GM23338 (cell line): Measurements from ENCODE around the gene HHIPL1. TPM values are rescaled to one million over a fixed set of nuclear protein-coding genes. Genes with fewer than 3 reads are reported as not detected.

ENCODE experiments used
- ATAC-seq: fragments of 200-7000 bp; cut with Tn5 transposase; 3 replicates; pipeline ENCODE4 v1.9.1; 2020
- DNase-seq: peaks from one replicate; pipeline ENCODE4 v3.0.0-alpha.2; 2015; ENCODE audit warnings: low spot score
- H2AFZ ChIP-seq: fragments of 200-600 bp; sonication (generic); 2 replicates; pipeline ENCODE4 v1.8.0; 2016; ENCODE audit warnings: antibody characterized with exemption, mild to moderate bottlenecking, moderate library complexity
- H3F3A ChIP-seq: fragments of 200-600 bp; sonication (generic); replicated peaks from 2 replicates; pipeline ENCODE4 v1.8.0; 2017; ENCODE audit warnings: antibody characterized with exemption, mixed run types, low read depth
- H3K27ac ChIP-seq: fragments of 200-600 bp; sonication (generic); 2 replicates; pipeline ENCODE4 v1.6.1; 2016; ENCODE audit warnings: low read depth
- H3K27me3 ChIP-seq: fragments of 200-600 bp; sonication (generic); 2 replicates; pipeline ENCODE4 v1.8.0; 2016; ENCODE audit warnings: mild to moderate bottlenecking, mixed run types, moderate library complexity; ENCODE audit not compliant: insufficient read depth
- H3K36me3 ChIP-seq: fragments of 200-600 bp; sonication (generic); 2 replicates; pipeline ENCODE4 v1.8.0; 2016; ENCODE audit warnings: mild to moderate bottlenecking; ENCODE audit not compliant: insufficient read depth
- H3K4me1 ChIP-seq: fragments of 200-600 bp; sonication (generic); 2 replicates; pipeline ENCODE4 v1.8.0; 2016; ENCODE audit warnings: mild to moderate bottlenecking, moderate library complexity; ENCODE audit not compliant: insufficient read depth
- H3K4me2 ChIP-seq: fragments of 200-600 bp; sonication (generic); 2 replicates; pipeline ENCODE4 v1.7.1; 2017; ENCODE audit warnings: mixed run types
- H3K4me3 ChIP-seq: fragments of 200-600 bp; sonication (generic); 2 replicates; pipeline ENCODE4 v1.6.1; 2016; ENCODE audit warnings: mixed run types
- H3K79me2 ChIP-seq: fragments of 200-600 bp; sonication (generic); replicated peaks from 2 replicates; pipeline ENCODE4 v1.8.0; 2017; ENCODE audit warnings: mild to moderate bottlenecking; ENCODE audit not compliant: insufficient read depth
- H3K9me2 ChIP-seq: fragments of 200-600 bp; sonication (generic); 2 replicates; pipeline ENCODE4 v1.8.0; 2017; ENCODE audit not compliant: insufficient read depth
- H4K20me1 ChIP-seq: fragments of 200-600 bp; sonication (generic); replicated peaks from 2 replicates; pipeline ENCODE4 v1.8.0; 2017; ENCODE audit warnings: mild to moderate bottlenecking; ENCODE audit not compliant: insufficient read depth
- H3K27ac Mint-ChIP-seq: 2 replicates; pipeline ENCODE4 v1.8.0; 2020; ENCODE audit warnings: inconsistent platforms, mild to moderate bottlenecking, moderate library complexity, mixed read lengths
- H3K27me3 Mint-ChIP-seq: 3 replicates; pipeline ENCODE4 v1.8.0; 2022; ENCODE audit warnings: low read depth, mild to moderate bottlenecking, moderate library complexity, mixed read lengths, inconsistent platforms; ENCODE audit not compliant: insufficient read depth, poor library complexity
- H3K36me3 Mint-ChIP-seq: 3 replicates; pipeline ENCODE4 v1.8.0; 2021; ENCODE audit warnings: low read depth, mild to moderate bottlenecking, inconsistent platforms, moderate library complexity, mixed read lengths
- H3K4me1 Mint-ChIP-seq: 3 replicates; pipeline ENCODE4 v1.8.0; 2020; ENCODE audit warnings: mild to moderate bottlenecking, inconsistent platforms, mixed read lengths
- H3K4me3 Mint-ChIP-seq: 3 replicates; pipeline ENCODE4 v1.8.0; 2021; ENCODE audit warnings: moderate library complexity, mild to moderate bottlenecking, inconsistent platforms, mixed read lengths
- H3K9me3 Mint-ChIP-seq: 3 replicates; pipeline ENCODE4 v1.8.0; 2020; ENCODE audit warnings: moderate library complexity, mild to moderate bottlenecking, inconsistent platforms, mixed read lengths
- CREB1 ChIP-seq: fragments of 250-450 bp; sonication (Bioruptor Pico); IDR thresholded peaks from 2 replicates; pipeline ENCODE4 v1.5.0; 2020; ENCODE audit warnings: low read depth, mild to moderate bottlenecking, moderate library complexity
- CTCF ChIP-seq, 2 experiments: fragments of 200-600 bp in 1 of 2; sonication (generic) in 1 of 2; conservative IDR thresholded peaks; 2 replicates each; pipeline versions ENCODE4 v1.5.1 to v1.6.1; 2016 to 2017; ENCODE audit warnings: antibody characterized with exemption in 2 of 2, low read depth in 2 of 2, mild to moderate bottlenecking in 2 of 2, moderate library complexity in 1 of 2
- ETS1 ChIP-seq: IDR thresholded peaks from 2 replicates; pipeline ENCODE4 v1.6.1; 2016; ENCODE audit warnings: antibody characterized with exemption
- EZH2 ChIP-seq: fragments of 200-600 bp; sonication (generic); IDR thresholded peaks from one replicate; pipeline ENCODE4 v1.8.0; 2017; ENCODE audit warnings: antibody characterized with exemption, mild to moderate bottlenecking, low read depth; ENCODE audit not compliant: unreplicated experiment
- EZH2phosphoT487 ChIP-seq: fragments of 200-600 bp; sonication (generic); IDR thresholded peaks from one replicate; pipeline ENCODE4 v1.8.1; 2018; ENCODE audit warnings: antibody characterized with exemption; ENCODE audit not compliant: unreplicated experiment
- JUNB ChIP-seq: IDR thresholded peaks from one replicate; pipeline ENCODE4 v1.6.1; 2016; ENCODE audit warnings: antibody characterized with exemption; ENCODE audit not compliant: unreplicated experiment
- NANOG ChIP-seq: IDR thresholded peaks from 2 replicates; pipeline ENCODE4 v1.6.1; 2016; ENCODE audit warnings: antibody characterized with exemption, borderline replicate concordance
- POLR2AphosphoS5 ChIP-seq: IDR thresholded peaks from 2 replicates; pipeline ENCODE4 v1.6.1; 2016; ENCODE audit warnings: antibody characterized with exemption, low read depth
- STAT1 ChIP-seq: IDR thresholded peaks from one replicate; pipeline ENCODE4 v1.6.1; 2016; ENCODE audit warnings: antibody characterized with exemption; ENCODE audit not compliant: unreplicated experiment
- ZNF114 ChIP-seq: fragments of 250-450 bp; sonication (Bioruptor Pico); IDR thresholded peaks from 2 replicates; pipeline ENCODE4 v1.5.0; 2020; ENCODE audit warnings: mild to moderate bottlenecking, moderate library complexity
- ZNF331 ChIP-seq: fragments of 250-450 bp; sonication (Bioruptor Pico); IDR thresholded peaks from 2 replicates; pipeline ENCODE4 v1.5.0; 2020; ENCODE audit warnings: low read depth, mild to moderate bottlenecking, moderate library complexity
- polyA plus RNA-seq: library from polyadenylated mRNA; unstranded; fragments of >200 nt; fragmentation: Nextera tagmentation; extraction: Ambion mirVana; gene quantifications from 2 replicates; pipeline ENCODE4 v1.2.1, GENCODE V29; 2016
- total RNA-seq: library from RNA; depleted of rRNA; stranded (reverse); fragments of >200 nt; shearing (Covaris generic); gene quantifications from 2 replicates; pipeline ENCODE4 v1.2.3, GENCODE V29; 2014
- TF ChIP-seq, protein P1 (sequence below): fragments of 250-450 bp; sonication (Bioruptor Pico); IDR thresholded peaks from 2 replicates; pipeline ENCODE4 v1.5.0; 2020; ENCODE audit warnings: mild to moderate bottlenecking, moderate library complexity
- TF ChIP-seq, protein P2 (sequence below): IDR thresholded peaks from one replicate; pipeline ENCODE4 v1.6.1; 2018; ENCODE audit warnings: antibody characterized with exemption; ENCODE audit not compliant: unreplicated experiment

The HHIPL1 gene
- total and polyA plus RNA-seq, 2 experiments from 2014 or later = 1.9 to 2.0 TPM

DNA sequence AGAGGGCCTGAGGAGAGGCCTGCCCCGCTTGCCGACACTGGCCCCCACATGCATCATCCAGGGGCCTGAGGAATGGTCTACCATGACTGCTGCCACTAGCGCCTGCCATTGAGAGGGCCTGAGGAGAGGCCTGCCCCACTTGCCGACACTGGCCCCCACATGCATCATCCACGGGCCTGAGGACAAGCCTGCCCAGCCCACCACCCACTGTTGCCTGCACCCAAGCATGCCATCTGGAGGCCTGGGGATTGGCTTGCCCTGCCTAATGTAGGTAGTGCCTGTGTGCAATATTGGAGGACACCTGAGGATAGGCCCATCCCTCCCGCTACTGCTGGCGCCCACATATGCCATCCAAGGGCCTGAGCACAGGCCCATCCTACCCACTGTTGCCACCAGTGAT, 63.5 kb downstream of the HHIPL1 start:
- no peaks in the 10 kb centered on the region for H3K4me1 Mint-ChIP-seq

More for the DNA sequence above, 63.5 kb downstream of the HHIPL1 start:
- Histone ChIP-seq H3K36me3 (no peaks in the 10 kb centered on the region), H2AFZ (no peak overlapping the region), H3K9me2 (no peaks in the 10 kb centered on the region), H3K4me3 (no peak overlapping the region), H3F3A (no peaks in the 10 kb centered on the region), H3K27me3 (no peaks in the 10 kb centered on the region), H3K79me2 (no peaks in the 10 kb centered on the region), H4K20me1 (no peaks in the 10 kb centered on the region), H3K27ac (no peak overlapping the region), H3K4me2 (no peak overlapping the region), H3K4me1 (no peaks in the 10 kb centered on the region)
- DNase-seq (no peak), ATAC-seq (no peak)
- Mint-ChIP-seq H3K27me3 (peaks cover 2% of the 10 kb centered on the region), H3K4me3 (no peak overlapping the region), H3K36me3 (peaks cover 8% of the 10 kb centered on the region), H3K9me3 (peaks cover 21% of the 10 kb centered on the region), H3K27ac (no peak overlapping the region)
- TF ChIP-seq ETS1 = no peak
- TF ChIP-seq, protein P1, sequence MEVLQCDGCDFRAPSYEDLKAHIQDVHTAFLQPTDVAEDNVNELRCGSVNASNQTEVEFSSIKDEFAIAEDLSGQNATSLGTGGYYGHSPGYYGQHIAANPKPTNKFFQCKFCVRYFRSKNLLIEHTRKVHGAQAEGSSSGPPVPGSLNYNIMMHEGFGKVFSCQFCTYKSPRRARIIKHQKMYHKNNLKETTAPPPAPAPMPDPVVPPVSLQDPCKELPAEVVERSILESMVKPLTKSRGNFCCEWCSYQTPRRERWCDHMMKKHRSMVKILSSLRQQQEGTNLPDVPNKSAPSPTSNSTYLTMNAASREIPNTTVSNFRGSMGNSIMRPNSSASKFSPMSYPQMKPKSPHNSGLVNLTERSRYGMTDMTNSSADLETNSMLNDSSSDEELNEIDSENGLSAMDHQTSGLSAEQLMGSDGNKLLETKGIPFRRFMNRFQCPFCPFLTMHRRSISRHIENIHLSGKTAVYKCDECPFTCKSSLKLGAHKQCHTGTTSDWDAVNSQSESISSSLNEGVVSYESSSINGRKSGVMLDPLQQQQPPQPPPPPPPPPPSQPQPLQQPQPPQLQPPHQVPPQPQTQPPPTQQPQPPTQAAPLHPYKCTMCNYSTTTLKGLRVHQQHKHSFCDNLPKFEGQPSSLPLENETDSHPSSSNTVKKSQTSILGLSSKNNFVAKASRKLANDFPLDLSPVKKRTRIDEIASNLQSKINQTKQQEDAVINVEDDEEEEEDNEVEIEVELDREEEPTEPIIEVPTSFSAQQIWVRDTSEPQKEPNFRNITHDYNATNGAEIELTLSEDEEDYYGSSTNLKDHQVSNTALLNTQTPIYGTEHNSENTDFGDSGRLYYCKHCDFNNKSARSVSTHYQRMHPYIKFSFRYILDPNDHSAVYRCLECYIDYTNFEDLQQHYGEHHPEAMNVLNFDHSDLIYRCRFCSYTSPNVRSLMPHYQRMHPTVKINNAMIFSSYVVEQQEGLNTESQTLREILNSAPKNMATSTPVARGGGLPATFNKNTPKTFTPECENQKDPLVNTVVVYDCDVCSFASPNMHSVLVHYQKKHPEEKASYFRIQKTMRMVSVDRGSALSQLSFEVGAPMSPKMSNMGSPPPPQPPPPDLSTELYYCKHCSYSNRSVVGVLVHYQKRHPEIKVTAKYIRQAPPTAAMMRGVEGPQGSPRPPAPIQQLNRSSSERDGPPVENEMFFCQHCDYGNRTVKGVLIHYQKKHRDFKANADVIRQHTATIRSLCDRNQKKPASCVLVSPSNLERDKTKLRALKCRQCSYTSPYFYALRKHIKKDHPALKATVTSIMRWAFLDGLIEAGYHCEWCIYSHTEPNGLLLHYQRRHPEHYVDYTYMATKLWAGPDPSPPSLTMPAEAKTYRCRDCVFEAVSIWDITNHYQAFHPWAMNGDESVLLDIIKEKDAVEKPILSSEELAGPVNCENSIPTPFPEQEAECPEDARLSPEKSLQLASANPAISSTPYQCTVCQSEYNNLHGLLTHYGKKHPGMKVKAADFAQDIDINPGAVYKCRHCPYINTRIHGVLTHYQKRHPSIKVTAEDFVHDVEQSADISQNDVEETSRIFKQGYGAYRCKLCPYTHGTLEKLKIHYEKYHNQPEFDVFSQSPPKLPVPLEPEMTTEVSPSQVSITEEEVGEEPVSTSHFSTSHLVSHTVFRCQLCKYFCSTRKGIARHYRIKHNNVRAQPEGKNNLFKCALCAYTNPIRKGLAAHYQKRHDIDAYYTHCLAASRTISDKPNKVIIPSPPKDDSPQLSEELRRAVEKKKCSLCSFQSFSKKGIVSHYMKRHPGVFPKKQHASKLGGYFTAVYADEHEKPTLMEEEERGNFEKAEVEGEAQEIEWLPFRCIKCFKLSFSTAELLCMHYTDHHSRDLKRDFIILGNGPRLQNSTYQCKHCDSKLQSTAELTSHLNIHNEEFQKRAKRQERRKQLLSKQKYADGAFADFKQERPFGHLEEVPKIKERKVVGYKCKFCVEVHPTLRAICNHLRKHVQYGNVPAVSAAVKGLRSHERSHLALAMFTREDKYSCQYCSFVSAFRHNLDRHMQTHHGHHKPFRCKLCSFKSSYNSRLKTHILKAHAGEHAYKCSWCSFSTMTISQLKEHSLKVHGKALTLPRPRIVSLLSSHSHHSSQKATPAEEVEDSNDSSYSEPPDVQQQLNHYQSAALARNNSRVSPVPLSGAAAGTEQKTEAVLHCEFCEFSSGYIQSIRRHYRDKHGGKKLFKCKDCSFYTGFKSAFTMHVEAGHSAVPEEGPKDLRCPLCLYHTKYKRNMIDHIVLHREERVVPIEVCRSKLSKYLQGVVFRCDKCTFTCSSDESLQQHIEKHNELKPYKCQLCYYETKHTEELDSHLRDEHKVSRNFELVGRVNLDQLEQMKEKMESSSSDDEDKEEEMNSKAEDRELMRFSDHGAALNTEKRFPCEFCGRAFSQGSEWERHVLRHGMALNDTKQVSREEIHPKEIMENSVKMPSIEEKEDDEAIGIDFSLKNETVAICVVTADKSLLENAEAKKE = no peak
- TF ChIP-seq POLR2AphosphoS5 = no peak
- TF ChIP-seq CREB1 = no peak
- TF ChIP-seq ZNF114 (CRISPR knock-in tag) = no peak
- TF ChIP-seq JUNB = no peak
- no peak for TF ChIP-seq NANOG
- TF ChIP-seq EZH2phosphoT487 = no peak
- no peak for TF ChIP-seq ZNF331 (CRISPR knock-in tag)
- no peak for TF ChIP-seq EZH2
- no peak for TF ChIP-seq STAT1
- TF ChIP-seq CTCF (conservative IDR thresholded peaks at IDR 0.05; ENCODE audit: low read depth in 2 of 2) = no peak
- TF ChIP-seq, protein P2, sequence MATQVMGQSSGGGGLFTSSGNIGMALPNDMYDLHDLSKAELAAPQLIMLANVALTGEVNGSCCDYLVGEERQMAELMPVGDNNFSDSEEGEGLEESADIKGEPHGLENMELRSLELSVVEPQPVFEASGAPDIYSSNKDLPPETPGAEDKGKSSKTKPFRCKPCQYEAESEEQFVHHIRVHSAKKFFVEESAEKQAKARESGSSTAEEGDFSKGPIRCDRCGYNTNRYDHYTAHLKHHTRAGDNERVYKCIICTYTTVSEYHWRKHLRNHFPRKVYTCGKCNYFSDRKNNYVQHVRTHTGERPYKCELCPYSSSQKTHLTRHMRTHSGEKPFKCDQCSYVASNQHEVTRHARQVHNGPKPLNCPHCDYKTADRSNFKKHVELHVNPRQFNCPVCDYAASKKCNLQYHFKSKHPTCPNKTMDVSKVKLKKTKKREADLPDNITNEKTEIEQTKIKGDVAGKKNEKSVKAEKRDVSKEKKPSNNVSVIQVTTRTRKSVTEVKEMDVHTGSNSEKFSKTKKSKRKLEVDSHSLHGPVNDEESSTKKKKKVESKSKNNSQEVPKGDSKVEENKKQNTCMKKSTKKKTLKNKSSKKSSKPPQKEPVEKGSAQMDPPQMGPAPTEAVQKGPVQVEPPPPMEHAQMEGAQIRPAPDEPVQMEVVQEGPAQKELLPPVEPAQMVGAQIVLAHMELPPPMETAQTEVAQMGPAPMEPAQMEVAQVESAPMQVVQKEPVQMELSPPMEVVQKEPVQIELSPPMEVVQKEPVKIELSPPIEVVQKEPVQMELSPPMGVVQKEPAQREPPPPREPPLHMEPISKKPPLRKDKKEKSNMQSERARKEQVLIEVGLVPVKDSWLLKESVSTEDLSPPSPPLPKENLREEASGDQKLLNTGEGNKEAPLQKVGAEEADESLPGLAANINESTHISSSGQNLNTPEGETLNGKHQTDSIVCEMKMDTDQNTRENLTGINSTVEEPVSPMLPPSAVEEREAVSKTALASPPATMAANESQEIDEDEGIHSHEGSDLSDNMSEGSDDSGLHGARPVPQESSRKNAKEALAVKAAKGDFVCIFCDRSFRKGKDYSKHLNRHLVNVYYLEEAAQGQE = no peak
